Stimulated activated CD4-positive, alpha-beta T cell treated with anti-CD3 and anti-CD28 coated beads, Interleukin-1b, Interleukin-23, amount 100 ng/mL, for 24 hours (primary cell): Measurements from ENCODE around the gene DOCK8.

ENCODE experiments used
- DNase-seq, 4 experiments: peaks; one replicate each; pipeline ENCODE4 v3.0.0-alpha.2; 2020; ENCODE audit warnings: low read depth in 4 of 4, low spot score in 1 of 4

DOCK8 gene

DNA sequence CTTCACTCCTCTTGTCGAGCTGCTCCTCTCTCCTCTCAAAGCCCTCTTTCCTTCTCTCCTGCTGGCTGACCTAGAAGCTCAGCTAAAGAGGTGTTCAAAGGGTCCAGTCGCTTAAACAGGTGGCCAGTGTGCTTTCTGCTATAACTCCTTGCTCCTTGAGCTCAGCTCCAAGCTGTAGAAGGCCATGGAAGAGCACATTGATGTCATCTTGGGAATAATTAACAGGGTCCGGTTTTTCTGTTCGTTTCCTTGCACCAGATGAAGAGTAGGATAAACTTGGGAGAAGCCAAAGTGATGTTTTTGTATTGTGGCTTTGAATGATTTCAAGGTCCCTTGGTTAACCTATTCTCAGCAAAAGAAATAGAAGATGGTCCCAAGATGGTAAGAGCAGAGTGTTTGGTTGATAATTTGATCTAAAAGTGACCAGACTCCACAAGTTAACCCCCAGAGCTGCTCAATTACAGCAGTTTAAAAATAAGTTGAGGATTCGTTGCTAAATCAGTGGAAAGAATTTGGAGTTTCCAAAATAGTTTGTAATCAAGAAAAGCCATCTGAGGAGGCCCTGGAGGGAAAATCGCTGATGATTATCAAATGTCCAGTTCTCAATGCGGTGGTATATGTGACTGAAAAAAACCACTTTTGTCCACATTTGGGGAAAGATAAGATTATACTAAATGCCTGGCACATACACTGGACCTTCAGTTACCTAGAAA lies 148.1 kb downstream of the DOCK8 start:
- DNase-seq: no peak

GRCh38 chr9:363274-363612 lies 148.6 kb downstream of the DOCK8 start:
- DNase-seq: no peak

DNA sequence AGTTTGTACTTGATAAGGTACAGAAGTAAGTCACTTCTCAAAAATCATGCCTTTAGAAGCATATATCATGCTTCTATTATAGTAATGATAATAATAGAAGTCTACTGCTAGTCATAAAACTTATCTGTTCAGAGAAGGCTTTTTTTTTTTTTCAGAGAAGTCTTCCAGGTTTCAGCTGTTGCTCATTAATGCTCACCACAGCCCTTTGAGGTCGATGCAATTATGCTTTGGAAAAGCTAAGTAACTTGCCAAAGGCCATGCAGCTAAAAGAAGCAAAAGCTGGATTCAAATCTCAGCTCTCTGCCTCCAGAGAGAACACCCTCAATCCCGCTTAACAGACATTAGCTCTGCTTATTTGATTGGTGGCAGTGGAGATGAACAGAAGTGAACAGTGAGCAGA lies 150.8 kb downstream of the DOCK8 start:
- DNase-seq: no peak

GRCh38 chr9:366620-367019 lies 152.0 kb downstream of the DOCK8 start:
- no peak for DNase-seq

GRCh38 chr9:370086-370485 lies 155.4 kb downstream of the DOCK8 start:
- DNase-seq: no peak

DNA sequence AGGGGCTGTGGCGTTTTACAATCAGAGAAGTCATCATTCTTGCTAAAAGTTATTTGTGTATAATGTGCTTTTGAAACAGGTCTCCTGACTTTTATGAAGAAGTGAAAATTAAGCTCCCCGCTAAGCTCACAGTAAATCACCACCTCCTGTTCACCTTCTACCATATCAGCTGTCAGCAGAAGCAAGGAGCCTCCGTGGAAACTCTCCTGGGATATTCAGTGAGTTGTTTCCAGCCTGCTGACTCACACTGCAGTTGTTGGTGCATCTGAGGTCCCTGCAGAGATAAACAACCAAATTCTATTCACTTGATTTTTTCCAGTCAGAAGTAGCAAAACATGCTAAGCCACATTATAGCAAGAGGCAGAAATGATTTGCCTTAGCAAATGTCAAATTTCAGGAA lies 156.7 kb downstream of the DOCK8 start:
- DNase-seq: no peak

DNA sequence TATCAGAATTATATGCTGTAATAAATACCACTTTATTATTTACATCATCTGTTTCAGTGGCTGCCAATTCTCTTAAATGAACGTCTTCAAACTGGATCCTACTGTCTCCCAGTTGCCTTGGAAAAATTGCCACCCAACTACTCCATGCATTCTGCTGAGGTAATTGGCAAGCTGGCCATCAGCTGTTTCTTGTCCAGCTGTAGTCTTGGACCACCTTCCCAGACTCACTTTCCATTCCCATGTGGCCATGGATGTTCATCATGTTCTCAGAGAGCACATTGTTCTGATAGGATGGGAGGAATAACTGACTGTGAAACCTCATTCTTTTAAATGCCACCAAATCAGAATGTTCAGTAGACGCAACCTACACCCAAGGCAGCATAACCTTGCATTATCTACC lies 157.5 kb downstream of the DOCK8 start:
- DNase-seq: no peak

GRCh38 chr9:373759-374206 lies 159.1 kb downstream of the DOCK8 start:
- DNase-seq: no peak

GRCh38 chr9:374736-375135 lies 160.1 kb downstream of the DOCK8 start:
- DNase-seq: no peak

DNA sequence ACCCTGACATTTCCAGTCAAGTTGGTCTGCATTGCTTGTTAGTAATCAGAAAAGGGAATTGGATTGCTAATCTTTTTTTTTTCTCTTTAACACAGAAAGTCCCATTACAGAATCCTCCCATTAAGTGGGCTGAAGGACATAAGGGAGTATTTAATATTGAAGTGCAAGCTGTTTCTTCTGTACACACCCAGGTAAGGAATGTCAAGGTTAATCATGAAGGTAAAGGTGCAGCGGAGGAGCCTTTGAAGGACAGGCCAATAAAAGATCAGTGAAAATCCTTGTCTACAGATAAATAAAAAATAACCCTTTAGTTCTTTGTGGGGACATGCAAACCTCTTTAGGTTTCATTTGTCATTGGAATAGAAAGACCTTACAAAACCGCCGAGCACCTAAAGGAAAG lies 161.4 kb downstream of the DOCK8 start:
- no peak for DNase-seq

DNA sequence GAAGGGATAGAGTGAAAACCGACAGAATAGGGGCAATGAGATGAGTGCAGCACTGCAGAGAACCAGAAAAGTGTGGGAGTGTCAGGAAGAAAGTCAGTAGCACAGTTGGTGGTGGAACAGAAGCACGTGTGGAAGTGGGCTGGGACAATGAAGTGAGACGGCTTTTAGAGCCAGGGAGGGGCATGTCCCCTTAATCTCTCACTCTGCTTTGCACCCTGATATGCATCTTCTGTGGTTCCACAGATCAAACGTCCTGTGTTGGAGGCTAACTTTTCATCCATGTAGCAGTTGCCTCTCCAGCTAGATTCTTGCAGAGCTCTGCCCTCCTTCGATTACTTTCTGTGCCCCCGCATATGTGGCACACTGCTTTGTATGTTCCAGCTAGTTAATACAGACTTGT lies 163.6 kb downstream of the DOCK8 start:
- no peak for DNase-seq

- no peak for DNase-seq
Observed at GRCh38 chr9:382383-382782, 167.7 kb downstream of the DOCK8 start.

- DNase-seq: no peak
Observed at GRCh38 chr9:385818-386398, 171.2 kb downstream of the DOCK8 start.

DNA sequence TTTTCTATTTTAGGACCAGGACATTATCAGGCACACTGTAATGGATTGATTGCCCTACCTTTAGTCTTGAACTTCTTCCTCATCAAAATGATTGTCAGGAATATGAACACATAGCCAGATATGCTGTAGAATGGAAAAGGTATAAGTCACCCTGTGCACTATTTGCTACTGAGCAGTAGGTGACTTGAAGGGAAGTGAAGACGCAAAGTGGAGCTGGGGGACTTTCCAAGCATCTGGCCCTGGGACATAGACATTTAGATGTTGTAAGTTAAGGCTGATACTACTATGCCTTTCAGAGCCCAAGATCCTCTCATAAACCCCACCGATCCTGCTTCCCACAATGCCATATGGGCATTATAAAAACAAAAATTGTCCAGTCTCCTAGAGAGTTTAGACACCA lies 174.5 kb downstream of the DOCK8 start:
- DNase-seq: no peak

DNA sequence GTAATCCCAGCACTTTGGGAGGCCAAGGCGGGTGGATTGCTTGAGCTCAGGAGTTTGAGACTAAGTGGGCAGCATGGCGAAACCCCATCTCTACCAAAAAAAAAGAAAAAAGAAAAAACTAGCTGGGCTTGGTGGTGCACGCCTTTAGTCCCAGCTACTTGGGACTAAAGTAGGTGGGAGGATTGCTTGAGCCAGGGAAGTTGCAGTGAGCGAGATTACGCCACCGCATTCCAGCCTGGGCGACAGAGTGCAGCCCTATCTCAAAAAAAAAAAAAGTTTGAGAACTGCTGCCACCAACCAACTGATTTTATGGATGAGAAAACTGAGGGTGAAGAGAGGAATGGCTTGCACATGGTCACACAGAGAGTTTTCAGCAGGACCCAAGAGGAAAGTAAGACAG lies 175.1 kb downstream of the DOCK8 start:
- DNase-seq: no peak

DNA sequence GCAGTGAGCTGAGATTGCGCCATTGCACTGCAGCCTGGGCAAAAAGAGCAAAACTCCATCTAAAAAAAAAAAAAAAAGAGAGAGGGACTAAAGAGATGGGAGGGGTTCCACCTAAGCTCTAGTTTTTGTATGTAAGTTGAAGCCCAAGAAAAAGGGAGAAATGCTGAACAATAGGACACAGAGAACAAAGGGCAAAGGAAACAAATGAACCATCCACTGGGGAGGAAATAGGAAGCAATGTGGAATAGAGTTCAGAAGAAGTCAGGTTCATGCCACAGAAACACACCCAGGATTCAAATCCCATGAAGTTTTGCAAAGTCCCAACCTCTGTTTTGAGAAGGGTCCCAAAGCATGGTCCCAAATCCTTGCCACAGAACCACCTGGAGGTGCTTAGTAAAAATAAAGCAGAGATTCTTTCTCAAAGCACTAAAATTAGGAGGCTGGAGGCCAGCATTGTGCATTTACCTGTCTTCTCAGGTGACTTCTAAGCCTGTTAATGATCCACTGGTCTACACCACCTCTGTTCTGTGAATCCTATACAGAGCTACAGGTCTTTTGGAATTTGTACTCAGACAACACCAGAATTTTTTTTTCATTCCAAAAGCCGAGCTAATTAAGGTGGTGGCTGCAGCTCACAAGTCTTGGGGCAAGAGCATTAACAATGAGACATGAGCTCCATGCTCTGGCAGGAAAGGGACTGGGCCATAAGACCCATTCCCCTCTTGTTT lies 177.6 kb downstream of the DOCK8 start:
- DNase-seq: no peak

GRCh38 chr9:394347-395052 lies 179.8 kb downstream of the DOCK8 start:
- no peak for DNase-seq

- DNase-seq: no peak
Observed at GRCh38 chr9:396396-396795, 181.7 kb downstream of the DOCK8 start.

DNA sequence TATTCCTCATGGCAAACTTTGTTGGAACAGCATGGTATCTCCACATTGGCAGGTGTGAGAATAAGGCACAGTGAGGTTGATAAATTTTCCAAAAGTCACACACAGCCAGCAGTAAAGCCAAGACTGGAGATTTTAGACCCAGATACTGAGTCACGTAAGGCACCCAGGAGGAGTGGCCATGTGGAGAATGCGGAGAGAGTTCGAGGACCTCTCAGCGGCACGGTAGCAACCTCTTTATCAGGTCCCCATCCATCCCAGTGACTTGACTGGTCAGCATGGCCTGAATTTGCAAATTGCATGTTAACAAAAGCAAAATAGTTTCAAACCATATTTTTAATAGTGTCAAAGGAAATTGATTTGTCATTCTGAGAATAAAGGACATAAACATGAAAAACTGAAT lies 183.4 kb downstream of the DOCK8 start:
- no peak for DNase-seq

- no peak for DNase-seq
Observed at GRCh38 chr9:401223-401622, 186.6 kb downstream of the DOCK8 start.

- no peak for DNase-seq
Observed at GRCh38 chr9:404234-404633, 189.6 kb downstream of the DOCK8 start.

- no peak for DNase-seq
Observed at GRCh38 chr9:405341-405740, 190.7 kb downstream of the DOCK8 start.
